GM12878 (cell line): ENCODE results near the gene ADAM23. TPM values are rescaled to one million over a fixed set of nuclear protein-coding genes. Genes with fewer than 3 reads are reported as not detected.

ENCODE experiments used
- CEBPB ChIP-seq, 2 experiments: fragments of 150-350 bp in 1 of 2; IDR thresholded peaks; 2 replicates each; pipeline ENCODE4 v1.6.1; 2012 to 2014; ENCODE audit warnings: low read depth in 2 of 2, low read length in 2 of 2, borderline replicate concordance in 1 of 2, inconsistent platforms in 1 of 2
- CEBPZ ChIP-seq: fragments of 150-350 bp; IDR thresholded peaks from 2 replicates; pipeline ENCODE4 v1.6.1; 2016; ENCODE audit warnings: low read depth, low read length
- CHD2 ChIP-seq: IDR thresholded peaks from 2 replicates; pipeline ENCODE4 v1.6.1; 2011; ENCODE audit warnings: low read depth, low read length, improper control_type of control experiment, borderline replicate concordance
- EED ChIP-seq: sonication (generic); IDR thresholded peaks from 2 replicates; pipeline ENCODE4 v1.6.1; 2016; ENCODE audit warnings: antibody characterized with exemption, low read depth
- IKZF1 ChIP-seq: fragments of 450-650 bp; conservative IDR thresholded peaks from 2 replicates; pipeline ENCODE4 v1.6.1; 2017; ENCODE audit warnings: antibody characterized with exemption, mild to moderate bottlenecking
- MTA2 ChIP-seq: fragments of 450-650 bp; IDR thresholded peaks from 2 replicates; pipeline ENCODE4 v1.6.1; 2016; ENCODE audit warnings: low read depth, mild to moderate bottlenecking, moderate library complexity
- MYC ChIP-seq: IDR thresholded peaks from 2 replicates; pipeline ENCODE4 v1.6.1; 2011; ENCODE audit warnings: mild to moderate bottlenecking, low read length, moderate library complexity, inconsistent platforms; ENCODE audit not compliant: insufficient read depth, insufficient replicate concordance, insufficient read length, severe bottlenecking
- NR2C2 ChIP-seq: IDR thresholded peaks from 2 replicates; pipeline ENCODE4 v1.6.1; 2011; ENCODE audit warnings: borderline replicate concordance, low read depth; ENCODE audit not compliant: control insufficient read depth, insufficient read length
- PML ChIP-seq: IDR thresholded peaks from 2 replicates; pipeline ENCODE4 v1.6.1; 2012; ENCODE audit warnings: low read length, inconsistent platforms
- RAD51 ChIP-seq: fragments of 450-650 bp; IDR thresholded peaks from 2 replicates; pipeline ENCODE4 v1.6.1; 2016; ENCODE audit warnings: moderate library complexity, mild to moderate bottlenecking, inconsistent platforms
- SMAD5 ChIP-seq: IDR thresholded peaks from 2 replicates; pipeline ENCODE4 v1.6.1; 2016; ENCODE audit warnings: antibody characterized with exemption, low read depth
- SUPT20H ChIP-seq: IDR thresholded peaks from 2 replicates; pipeline ENCODE4 v1.6.1; 2011; ENCODE audit warnings: low read depth, mild to moderate bottlenecking, low read length, moderate library complexity, borderline replicate concordance; ENCODE audit not compliant: control insufficient read depth
- TCF7 ChIP-seq: IDR thresholded peaks from 2 replicates; pipeline ENCODE4 v1.6.1; 2014; ENCODE audit warnings: antibody characterized with exemption, borderline replicate concordance
- polyA plus RNA-seq, 11 experiments: library from polyadenylated mRNA; depleted of rRNA in 4 of 11; unstranded in 6 of 11; stranded (reverse) in 5 of 11; fragments of >200 nt; fragmentation: Nextera tagmentation in 4 of 11; fragmentation: Illumina TruSeq in 1 of 11; extraction: Ambion mirVana in 4 of 11; extraction: Trizol in 1 of 11; gene quantifications; 1 replicate in 1 of 11; 2 replicates in 10 of 11; pipeline versions ENCODE4 v1.2.1 to v1.2.3, GENCODE V29; 2011 to 2016; ENCODE audit warnings: inconsistent platforms in 2 of 11, missing spikeins in 2 of 11, low read depth in 1 of 11
- total RNA-seq, 4 experiments: library from RNA; depleted of rRNA in 3 of 4; stranded (reverse); fragments of >200 nt in 3 of 4; fragmentation: Illumina TruSeq in 1 of 4; extraction: Trizol in 1 of 4; gene quantifications; 2 replicates each; pipeline versions ENCODE4 v1.2.1 to v1.2.3, GENCODE V29; 2013 to 2021

Gene ADAM23
- total and polyA plus RNA-seq, 10 of the 15 experiments (the other 5 are each of a cell fraction or from before 2014, with no cell fraction given) = 5.7 to 41.8 (median 15.6) TPM

- TF ChIP-seq CEBPZ (no peak), PML (no peak), CEBPB (IDR thresholded peaks at IDR 0.05; ENCODE audit: borderline replicate concordance in 1 of 2, low read depth in 2 of 2, low read length in 2 of 2) (no peak), CHD2 (no peak), RAD51 (no peak), NR2C2 (no peak), MTA2 (no peak), SMAD5 (no peak), TCF7 (no peak), EED (no peak), SUPT20H (no peak), MYC (no peak), IKZF1 (no peak)
Measured at GRCh38 chr2:206543073-206543472, 99.7 kb downstream of the ADAM23 start (continued).
